ENCODE measurements around the gene CAPZA3.
"Not testable (repeated sequence)": the region's sequence is repeated elsewhere in the genome, so short reads cannot be mapped to it uniquely, and the experiment has no call there.

CAPZA3 gene, protein sequence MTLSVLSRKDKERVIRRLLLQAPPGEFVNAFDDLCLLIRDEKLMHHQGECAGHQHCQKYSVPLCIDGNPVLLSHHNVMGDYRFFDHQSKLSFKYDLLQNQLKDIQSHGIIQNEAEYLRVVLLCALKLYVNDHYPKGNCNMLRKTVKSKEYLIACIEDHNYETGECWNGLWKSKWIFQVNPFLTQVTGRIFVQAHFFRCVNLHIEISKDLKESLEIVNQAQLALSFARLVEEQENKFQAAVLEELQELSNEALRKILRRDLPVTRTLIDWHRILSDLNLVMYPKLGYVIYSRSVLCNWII

DNA sequence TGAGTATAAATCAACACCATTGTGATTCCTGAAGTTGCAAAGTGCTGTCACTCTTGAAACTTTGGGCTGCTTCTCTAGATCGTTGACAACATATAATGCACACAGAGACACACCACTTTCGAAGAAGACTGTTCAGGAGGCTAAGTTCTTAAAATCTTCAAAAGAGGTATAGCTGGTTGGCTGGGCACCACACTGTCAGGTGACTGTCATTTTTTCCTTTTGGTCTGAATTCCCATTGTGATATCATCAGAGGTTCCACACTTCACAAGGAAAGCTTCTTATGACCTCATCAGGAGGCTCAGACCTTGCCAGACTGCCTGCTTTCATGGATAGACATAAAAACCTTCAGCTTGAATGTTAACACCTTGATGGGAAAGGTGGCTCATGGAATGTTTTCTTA, at the start of gene CAPZA3, which contains the start of gene PLCZ1:
Gene CAPZA3, plus strand, starts transcription at position 301 of the 400 bp plus-strand sequence. CDS start 150 bp downstream, outside the sequence.
Gene PLCZ1, minus strand, starts transcription at position 194 of the 400 bp plus-strand sequence. CDS start 641 bp downstream, outside the sequence.
- no peak for DNase-seq (ENCODE audit: low spot score)

DNA sequence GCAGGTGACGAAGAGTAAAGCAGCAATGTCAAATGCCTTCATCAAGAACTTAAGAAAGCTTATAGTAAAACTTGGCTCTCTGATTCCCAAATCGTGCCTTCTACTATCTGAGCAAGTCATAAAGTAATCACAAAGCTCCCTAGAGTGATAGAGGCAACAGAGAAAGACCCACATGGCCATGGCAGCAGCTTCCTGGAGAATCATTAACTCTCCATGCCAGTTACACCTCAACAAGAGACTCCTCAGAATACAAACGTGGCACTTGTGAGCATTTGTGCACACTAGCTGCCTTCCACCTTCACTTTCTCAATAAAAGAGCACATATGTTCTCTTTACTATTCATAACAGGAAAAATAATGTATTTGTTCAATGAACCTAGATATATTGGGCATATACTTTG, 48.1 kb upstream of the CAPZA3 start:
- DNase-seq (ENCODE audit: low spot score): no peak

DNA sequence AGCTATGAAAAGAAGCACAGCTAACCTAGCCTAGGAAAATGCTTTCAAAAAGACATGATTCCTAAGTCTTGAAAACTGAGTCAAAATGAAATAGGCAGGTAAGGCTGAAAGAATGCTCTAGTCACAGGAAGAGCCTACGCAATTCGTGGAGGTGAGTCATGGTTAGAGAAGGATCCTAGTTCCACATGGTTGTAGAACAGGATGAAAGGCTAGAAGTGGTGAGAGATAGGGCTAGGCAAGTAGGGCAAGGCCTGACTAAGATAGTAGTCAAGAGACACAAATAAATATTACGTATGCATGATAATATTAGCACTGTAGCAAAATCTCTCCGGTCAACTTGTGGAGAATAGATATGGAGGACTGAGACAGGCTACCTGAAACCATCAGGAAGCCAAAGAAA, 47.3 kb upstream of the CAPZA3 start:
- no peak for DNase-seq (ENCODE audit: low spot score)

DNA sequence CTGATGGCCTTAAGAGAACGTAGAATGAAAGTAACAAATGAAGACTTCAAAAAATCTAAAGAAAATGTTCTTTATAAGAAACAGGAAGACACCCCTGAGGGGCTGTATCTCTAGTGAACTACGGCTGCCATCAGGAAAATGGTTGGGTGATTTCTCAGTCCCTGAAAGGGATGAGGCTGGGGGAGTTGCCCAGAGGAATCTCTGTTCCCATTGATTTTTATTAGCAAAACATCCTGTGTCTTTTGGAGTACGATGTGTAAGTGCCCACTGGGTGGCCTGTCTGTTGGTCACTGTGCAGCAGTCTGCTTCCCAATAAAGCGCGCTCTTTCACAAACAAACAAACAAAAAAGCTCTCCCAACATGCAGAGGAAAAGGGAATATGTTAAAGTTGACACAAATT, 43.9 kb upstream of the CAPZA3 start:
- DNase-seq (ENCODE audit: low spot score): not testable (repeated sequence)

DNA sequence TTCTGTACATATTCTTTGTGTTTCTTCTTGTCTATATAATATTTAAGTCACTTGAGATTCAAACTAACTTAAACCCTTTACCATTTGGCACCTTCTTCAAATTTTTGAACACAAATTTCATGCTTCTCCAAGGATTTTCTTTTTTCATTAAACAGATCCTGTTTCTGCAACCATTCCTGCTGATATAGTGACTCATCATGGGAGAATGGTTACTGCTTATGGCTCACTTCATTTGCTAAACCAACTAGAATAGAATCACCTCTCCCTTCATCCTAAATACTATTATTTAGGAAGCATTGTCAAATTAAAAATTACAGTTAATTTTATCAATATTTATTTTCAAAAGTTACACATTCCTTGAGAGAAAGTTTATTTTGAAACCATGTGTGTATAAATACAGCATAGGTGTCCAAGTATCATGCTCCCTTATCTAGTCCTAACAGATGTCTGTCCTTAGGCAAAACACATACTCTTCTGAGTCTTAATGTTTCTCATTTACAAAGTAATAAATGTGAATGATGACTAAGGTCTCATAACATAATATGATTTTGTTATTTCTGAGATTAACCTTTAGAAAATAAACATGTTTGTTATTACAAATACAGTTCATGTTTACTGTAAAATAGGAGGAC, 40.8 kb upstream of the CAPZA3 start:
- DNase-seq (ENCODE audit: low spot score): no peak

DNA sequence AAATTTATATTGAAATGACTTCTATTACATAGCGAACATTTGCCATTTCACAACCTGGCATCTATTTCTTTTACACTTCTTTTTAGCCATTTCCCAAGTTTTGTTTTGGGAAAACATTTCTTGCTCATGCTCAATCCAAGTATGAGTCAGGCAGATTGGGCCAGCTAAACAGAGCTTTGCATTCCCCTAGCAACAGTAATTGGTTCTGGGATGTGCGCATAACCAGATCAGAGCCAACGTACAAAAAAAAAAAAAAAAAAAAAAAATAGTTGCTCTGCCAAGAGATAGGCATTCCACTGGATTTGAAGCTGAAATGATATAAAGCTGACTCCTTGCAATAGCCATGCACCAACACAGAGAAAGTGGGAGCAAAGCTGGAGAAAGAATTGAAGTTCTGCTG, 37.6 kb upstream of the CAPZA3 start:
- DNase-seq (ENCODE audit: low spot score): no peak

DNA sequence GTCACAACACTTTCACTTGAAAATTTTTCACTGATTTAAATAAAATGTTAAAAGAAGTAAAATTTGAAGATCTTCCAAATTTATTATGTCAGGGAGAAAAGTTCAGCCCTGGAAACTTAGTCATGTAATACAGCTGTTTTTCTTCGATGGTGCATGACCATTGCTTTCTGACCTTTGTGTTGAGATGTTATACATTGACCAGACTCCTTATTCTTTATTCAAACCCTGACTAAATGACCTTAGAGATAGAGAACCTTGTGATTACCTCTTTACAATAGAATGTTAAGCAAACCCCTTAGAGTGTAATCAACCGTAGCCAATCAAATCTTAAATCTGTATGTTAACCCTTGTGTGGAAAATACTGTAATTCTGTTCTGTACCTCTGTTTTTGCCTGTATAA, 34.6 kb upstream of the CAPZA3 start:
- no peak for DNase-seq (ENCODE audit: low spot score)

DNA sequence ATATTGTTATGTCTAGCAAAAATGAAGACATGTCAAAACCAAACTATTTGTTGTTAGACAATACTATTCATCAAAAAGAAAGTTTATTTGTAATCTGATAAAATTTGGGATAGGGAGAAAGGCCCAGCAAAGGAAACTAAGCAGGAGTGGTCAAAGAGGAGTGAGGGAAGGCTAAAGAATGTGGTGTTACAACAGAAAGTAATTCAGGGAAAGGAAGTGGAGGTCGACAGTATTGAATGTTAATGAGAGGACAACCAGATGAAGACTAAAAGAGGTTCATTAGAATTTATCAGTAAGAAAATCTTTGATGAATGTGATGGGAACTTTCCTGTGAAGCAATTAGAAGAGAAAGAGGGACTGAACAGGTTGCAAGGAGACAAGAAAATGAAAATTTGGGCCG, 34.0 kb upstream of the CAPZA3 start:
- no peak for DNase-seq (ENCODE audit: low spot score)

DNA sequence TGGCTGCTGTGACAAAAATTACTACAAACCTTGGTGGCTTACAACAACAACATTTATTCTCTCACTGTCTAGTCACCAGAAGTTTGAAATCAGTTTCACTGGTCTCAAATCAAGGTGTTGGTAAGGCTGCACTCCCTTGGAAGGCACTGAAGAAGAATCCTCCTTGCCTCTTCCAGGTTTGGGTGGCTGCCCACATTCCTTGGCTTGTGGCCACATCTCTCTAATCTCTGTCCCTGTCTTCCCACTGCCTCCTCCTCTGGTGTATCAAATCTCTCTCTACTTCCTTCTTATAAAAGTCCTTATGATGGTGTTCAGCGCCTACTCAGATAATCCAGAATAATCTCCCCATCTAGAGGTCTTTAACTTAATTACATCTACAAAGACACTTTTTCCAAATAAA, 31.1 kb upstream of the CAPZA3 start:
- no peak for DNase-seq (ENCODE audit: low spot score)

DNA sequence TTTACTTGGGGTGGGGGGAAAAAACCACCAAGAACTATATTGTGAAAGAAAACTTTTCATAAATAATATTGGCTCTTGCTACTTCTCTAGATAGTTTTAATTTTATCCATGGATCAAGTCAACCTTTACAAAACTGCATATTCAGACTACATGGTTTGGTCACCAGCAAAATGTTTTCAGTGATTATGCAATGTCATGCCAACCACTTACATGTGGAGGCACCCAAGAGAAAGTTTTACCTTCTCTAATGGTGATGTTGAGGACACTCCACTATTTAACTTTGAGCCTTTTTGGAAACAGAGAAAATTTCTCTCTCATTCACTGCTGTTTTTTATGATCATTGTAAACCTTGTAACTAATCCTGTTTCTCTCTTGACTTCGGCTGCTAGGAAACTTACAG, 21.7 kb upstream of the CAPZA3 start:
- DNase-seq (ENCODE audit: low spot score): no peak

DNA sequence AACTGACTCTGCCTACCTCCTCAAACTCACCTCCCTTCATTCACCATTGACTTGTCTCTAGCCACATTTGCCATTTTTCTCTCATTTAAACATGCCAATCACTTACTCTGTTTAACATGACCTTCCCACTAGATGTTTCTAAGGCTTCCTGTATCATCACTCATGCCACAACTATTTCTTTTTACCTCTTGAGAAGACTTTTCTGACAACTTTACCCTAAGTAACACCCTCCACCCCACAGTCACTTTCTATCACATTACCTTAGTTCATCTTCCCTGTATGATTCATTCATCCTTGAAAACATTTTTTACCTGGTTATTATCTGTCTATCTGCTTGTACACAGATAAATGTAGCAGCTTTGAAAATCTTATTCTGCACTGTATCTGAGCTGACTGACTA, 19.5 kb upstream of the CAPZA3 start:
- no peak for DNase-seq (ENCODE audit: low spot score)

DNA sequence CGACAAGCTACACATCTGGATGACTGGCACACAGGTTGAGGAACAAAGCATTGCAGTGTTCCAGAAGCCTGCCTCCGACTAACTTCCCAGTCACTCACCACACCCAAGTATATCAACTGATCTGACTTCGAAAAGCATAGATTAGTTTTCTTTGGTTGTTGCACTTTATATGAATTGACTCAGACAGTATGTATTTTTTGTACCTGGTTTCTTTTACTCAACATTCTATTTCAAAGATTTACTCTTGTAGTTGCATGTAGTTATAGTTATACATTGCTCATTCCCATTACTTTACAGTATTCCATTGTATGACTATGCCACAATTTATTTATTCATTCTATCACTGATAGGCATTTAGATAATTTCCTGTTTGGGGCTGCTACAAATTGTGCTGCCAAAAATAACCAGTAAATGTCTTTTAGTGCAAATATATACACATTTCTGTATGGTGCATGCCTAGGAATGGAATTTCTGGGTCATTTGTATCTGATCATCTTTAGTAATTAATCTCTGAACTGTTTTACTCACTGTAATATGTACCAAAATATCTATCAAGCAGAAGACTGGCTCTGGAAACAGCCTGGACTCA, 17.9 kb upstream of the CAPZA3 start:
- DNase-seq (ENCODE audit: low spot score): no peak

DNA sequence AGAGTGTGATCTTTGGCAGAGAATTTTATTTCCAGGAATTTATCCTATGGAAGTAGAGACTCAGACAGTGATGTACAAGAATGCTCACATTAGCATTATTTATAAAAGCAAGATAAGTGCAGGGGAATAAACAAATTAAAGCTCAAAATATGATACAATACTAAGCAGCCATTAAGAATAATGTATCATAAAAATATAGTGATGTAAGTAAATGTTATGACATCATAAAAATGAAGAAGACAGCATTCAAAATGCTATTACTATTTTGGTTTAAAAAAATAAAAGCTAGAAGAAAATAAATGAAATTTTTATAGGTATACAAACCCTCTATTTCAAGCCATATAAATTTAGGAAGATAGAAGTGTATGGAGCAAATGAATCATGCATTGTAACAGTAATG, 17.2 kb upstream of the CAPZA3 start:
- no peak for DNase-seq (ENCODE audit: low spot score)

DNA sequence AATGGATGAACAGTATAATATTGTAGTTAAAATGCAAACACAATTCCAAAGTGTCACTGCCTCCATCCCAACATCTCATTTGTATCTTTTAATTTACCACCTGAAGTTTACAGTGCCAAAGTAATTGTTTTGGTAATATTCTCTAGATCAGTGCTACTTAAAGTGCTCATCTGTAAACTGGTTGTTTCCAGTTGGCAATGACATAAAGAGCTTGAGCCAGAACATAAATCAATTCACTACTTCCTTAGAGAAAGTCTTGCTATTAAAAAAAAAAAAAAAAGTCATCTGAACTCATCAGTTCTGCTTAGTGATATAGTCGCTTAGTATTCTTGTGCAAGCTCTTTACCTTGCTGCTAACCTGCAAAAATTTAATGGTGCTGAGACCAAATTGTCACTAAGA, 16.5 kb upstream of the CAPZA3 start:
- no peak for DNase-seq (ENCODE audit: low spot score)

DNA sequence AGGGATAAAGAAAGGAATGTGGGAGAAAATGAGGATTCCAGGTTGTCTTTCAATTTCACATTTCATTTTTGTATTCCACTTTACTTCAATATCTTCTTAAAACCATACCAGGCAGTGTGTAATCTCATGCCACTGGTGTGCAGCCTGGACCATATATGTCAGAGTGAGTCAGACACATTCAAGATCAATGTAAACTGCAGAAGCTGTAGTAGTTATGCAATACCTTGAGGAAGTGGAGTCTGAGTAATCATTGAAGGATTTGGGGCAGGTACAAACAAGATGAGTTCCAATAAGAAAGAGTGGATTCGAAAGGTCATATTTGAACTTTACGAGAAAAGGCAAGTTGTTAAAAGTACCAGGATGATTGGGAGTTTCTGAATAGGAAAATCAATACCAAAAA, 14.2 kb upstream of the CAPZA3 start:
- DNase-seq (ENCODE audit: low spot score): no peak

DNA sequence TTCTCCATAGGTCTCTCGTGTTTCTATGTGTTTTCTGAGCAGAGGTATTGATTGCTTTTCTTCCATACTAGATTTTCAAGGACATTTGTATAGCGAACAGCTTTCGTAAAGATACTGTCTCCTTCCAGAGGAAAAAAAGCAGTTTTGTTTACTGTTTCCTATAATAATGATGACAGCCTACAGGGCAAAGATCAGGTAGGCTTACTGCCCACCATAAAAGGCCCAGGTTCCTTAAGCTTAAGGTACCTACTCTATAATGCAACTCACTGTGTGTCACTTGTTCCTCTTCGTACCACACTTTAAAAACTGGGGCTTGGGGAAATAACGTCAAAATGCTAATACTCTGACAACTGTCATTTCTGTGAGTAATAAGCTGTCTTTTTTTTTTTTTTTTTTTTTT, 6.8 kb upstream of the CAPZA3 start:
- DNase-seq (ENCODE audit: low spot score): no peak

DNA sequence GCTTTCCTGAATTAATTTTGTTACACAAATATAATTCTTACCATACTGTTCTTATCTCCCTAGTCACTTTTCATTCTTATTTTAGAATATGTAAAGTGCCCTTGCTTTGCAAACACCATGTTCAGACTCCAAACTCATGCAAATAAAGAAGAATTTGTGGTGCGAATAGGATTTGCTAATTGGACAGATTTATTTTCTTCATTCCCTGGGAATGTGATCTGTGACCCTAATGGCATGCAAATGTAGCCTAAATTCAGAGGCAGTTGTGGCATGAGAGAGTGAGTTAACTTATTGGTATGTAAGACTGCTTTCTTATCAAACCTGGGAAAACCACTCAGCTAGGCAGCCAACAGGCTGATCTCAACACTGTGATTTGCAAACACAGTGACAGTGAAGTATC, 10.0 kb downstream of the CAPZA3 start:
- DNase-seq (ENCODE audit: low spot score): no peak

DNA sequence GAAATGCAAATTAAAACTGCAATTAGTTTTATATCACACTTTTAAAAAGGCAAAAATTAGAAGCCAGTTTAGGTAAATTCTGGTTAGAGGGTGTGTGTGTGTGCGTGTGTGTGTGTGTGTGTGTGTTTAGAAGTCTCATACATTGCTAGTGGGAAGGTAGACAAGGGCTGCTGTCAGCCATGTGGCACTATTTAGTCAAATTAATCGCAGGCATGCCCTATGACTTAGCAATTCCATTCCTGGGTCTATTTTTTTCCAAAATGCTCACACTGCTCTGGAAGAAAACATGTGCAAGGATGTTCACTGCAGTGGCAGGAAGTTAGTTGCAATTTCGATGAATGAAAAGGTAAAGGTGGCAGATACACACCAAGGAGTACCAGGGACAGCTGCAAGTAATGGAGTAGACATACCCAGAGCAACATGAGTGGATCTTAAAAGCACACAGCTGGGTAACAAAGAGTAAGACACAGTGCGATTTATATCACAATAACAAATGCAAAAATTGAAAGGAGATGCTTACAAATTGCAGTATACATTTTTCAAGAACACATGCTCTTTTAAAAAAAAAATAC, 11.6 kb downstream of the CAPZA3 start:
- DNase-seq (ENCODE audit: low spot score): no peak

DNA sequence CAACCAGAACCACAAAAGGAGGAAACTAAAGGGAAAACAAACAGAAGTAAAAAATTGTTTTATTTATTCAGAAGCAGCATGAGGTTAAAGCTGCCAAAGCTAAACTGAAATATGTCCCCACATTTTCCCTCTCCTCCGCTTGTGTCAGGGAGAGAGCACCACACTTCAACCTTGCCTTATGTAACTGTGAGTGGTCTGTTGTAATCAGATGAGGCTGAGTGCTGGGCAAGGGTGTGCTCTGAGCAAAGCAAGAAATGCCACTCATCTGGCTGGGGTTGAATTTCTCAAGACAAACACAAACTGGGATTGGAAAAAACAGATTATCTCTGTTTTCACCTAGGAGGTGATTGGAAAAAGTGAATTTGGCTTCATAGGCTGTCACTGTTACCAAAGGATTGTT, 12.2 kb downstream of the CAPZA3 start:
- DNase-seq (ENCODE audit: low spot score): no peak

DNA sequence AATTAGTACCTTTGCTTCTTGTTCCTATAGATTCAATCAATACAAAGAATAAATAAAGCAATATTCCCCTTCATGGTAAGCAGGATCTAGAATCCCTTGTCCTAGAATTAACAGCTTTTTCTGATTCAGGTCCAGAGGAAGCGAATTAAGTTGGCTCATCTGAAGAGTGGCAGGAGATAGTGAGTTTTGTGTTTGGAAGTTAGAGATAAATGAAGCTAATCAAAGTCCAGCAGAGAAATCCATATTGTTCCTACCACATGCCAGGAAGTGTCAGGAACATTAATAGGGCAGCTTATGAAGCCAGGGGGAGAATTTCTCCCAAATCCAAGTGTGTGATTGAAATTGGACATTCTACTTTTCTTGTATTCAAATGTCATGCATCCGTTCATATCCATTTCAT, 13.9 kb downstream of the CAPZA3 start:
- no peak for DNase-seq (ENCODE audit: low spot score)

DNA sequence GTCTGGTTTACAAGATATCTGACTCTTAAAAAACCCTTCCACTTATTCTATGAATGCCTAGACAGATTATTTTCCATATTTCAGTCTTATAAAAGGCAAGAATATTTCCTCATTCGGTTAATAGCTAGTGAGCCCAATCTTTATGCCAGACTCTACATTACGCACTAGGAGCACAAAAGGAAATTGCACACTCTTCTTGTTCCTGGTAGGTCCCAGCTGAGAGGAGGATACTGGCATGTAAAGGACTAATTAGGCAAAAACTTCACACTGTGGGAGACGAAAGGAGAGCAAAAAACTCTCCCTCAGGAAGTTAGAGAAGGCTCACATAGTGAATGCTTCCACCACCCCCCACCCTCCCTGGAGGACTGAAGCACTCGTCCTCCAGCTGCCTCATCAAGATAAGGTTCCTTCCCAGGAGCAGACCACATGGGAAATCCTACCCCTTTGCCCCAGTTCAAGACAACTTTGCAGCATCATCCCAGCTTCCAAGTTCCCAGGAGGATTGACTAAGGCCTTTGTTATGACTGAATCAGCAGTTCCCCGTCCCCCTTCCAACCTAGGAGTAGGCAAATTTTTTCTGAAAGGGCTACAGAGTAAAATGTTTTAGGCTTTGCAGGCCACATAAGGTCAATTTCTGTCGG, 14.5 kb downstream of the CAPZA3 start:
- DNase-seq (ENCODE audit: low spot score): no peak

DNA sequence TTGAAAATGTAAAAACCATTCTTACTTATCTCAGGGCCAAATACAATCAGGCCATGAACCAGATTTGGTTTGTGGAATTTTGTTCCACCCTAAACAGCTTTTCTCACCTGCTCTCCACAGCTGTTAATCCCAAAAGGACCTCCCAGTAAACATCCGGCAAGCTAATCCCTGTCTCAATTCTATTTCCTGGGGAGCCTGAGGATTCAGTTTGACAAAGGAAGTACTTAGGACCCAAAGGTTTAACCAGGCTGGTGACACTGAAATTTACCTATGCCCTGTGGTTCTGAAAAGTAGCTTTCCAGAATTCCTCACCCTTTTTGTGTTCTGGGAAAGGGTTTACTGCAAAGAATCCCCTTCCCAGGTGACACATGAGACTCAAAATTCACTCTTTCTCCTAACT, 15.0 kb downstream of the CAPZA3 start:
- DNase-seq (ENCODE audit: low spot score): no peak
